Measurements from ENCODE around the gene ROR1.

The ROR1 gene

DNA sequence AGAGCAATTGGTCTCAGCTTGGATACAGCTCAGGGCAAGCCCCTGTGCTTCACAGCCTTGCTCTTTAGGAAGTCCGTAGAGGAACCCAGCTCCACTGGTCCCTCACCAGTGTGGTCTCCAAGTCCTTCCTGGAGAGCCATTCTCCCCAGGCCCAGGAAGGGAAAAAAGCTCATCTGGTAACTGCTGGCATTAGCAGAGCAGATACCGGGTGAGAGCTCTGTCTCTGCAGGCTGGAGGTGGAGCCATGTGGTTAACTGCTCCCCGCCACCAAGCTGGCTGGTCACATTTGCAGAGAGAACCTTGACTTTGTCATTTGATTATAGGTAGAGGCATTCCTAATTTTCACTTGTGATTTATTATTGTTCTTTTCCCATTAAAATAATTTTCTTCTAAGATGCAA is 169.6 kb downstream of the ROR1 start:
- no peak for DNase-seq

GRCh38 chr1:63945943-63946342 is 172.1 kb downstream of the ROR1 start:
- no peak for DNase-seq

- DNase-seq: no peak
These were observed 173.2 kb downstream of the ROR1 start for GRCh38 chr1:63946866-63947491.

- no peak for DNase-seq
These were observed 174.1 kb downstream of the ROR1 start for GRCh38 chr1:63947904-63948303.

GRCh38 chr1:63950023-63950422 is 176.2 kb downstream of the ROR1 start:
- no peak for DNase-seq

- DNase-seq: no peak
These were observed 177.5 kb downstream of the ROR1 start for GRCh38 chr1:63951059-63951946.

DNA sequence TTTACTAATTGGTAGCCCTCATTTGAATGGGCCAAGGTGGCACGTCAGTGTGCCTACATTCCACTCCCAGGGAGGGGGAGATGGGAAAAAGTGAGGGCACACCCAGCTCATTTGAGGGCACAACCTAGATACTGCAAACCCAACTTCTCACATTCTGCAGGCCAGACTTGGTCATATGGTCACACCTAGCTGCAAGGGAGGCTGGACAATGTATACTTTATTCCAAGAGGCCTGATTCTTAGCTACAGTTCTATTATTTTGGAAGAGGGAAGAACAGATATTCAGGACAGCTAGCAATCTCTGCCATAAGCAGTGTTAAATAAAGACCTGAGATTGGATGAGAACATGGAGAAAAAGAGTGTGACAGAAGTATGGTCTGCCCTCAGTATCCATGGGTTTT is 180.4 kb downstream of the ROR1 start:
- no peak for DNase-seq

- no peak for DNase-seq
These were observed 181.7 kb downstream of the ROR1 start for GRCh38 chr1:63955370-63956145.

DNA sequence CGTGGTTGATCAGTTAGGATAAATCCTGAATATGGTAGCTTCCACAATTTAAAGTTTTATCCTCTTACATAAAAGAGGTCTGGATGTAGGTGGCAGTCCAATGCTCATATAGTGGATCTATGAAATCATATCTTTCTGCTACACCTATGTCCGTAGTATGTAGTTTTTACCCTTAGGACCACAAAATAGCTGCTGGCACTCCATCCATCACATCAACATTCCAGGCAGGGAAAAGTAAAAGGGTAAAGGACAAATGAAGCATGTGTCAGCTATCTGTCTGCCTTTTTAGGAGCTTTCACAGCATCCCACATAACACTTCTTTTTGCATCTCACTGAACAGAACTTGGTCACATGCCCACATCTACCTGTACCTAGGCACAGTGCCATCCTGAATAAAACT is 184.7 kb downstream of the ROR1 start:
- DNase-seq: no peak

DNA sequence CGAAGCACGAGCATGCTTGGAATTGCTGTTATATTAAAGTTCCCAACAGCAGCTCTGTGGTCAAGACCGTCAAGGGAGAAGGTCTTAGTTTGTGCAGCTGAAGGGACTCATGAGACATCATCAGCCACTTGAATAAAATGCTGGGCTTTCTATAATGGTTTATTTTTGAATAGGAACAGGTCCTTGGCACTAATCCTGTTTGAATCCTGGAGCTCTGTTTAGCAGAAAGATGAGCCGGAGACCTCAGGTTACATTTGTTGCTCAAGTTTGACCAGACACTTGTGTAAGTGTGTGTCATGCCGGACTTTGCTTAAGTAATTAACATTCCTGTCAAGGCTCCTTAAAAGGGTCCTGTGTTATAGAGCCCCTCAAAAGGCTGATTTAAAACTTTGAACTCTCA is 186.5 kb downstream of the ROR1 start:
- no peak for DNase-seq

DNA sequence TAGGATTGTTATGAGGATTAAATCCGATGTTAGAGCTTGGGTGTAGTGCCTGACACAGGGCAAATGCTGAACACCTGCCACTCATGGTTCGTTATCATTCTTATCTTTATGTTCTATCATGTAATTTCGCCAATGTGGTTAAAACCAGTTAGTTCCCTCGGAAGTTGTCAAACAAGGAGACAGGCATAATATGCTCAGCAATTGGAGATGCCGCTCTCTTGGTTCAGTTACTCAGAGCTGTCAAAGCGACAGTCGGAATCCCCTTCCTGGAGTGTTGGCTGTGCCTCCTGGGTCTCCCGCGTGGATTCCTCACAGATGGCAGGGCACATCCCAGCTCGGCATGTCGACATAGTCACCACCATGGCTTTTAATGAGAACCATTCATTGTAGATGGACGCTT is 192.2 kb downstream of the ROR1 start:
- DNase-seq: no peak

- no peak for DNase-seq
These were observed 194.1 kb downstream of the ROR1 start for GRCh38 chr1:63967901-63968300.

GRCh38 chr1:63968663-63969440 is 195.0 kb downstream of the ROR1 start:
- no peak for DNase-seq

GRCh38 chr1:63969441-63969901 is 195.7 kb downstream of the ROR1 start:
- no peak for DNase-seq

DNA sequence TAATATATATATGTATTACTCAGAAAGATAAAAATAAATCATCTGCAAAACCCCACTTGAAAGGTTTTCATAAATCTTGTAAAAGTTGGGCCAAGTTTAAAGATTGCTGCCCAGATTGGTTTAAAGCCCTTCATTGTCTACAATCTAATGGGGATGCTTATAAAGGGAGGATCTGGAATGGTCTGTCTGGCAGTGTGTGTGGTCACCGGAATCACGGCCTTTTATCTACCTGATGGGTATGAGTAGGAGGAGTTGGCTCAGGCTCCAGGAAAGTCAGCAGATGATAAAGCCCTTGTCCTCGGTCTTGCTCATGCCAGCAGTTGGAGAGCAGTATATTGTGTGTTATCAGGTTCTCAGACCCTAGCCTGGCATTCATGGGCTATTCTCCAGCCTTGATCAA is 197.7 kb downstream of the ROR1 start:
- no peak for DNase-seq

GRCh38 chr1:63973005-63973419 is 199.2 kb downstream of the ROR1 start:
- DNase-seq: no peak

DNA sequence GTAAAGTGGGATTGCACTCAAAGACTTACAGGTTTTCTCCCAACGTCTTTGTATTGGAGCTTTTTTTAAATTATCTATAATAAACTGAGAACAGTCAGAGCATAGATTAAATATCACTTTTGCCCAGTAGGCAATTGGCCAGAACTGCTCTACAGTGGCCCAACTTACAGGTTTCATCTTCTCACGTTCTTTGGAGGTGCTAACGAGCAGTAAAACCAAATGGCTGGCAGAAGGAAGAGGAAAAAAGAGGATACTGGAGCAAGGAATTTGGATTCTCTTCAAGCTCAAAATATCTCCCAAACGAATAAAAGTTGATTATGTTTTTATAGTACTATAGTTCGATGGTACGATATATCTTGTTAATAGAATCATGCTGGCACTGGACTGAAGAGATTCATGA is 201.1 kb downstream of the ROR1 start:
- no peak for DNase-seq

- no peak for DNase-seq
These were observed 201.7 kb downstream of the ROR1 start for GRCh38 chr1:63975481-63975880.

DNA sequence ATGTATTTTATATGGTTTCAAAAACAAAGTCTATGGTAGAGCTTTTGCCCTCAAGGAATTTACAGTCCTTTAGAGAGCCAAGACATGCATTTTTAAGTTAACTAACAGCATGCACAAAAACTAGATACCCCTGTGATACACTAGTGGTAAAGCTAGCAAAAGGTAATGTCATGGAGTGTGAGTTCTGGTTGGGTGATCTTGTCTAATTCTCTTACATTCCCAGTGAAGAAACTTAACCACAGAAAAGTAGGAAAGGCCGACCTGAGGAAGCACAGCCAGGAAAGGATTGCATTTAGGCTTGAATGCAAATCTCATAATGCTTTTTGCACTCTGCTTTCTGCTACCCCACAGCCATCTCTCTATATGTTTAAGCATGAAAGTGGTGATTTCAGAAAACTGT is 202.2 kb downstream of the ROR1 start:
- DNase-seq: no peak

DNA sequence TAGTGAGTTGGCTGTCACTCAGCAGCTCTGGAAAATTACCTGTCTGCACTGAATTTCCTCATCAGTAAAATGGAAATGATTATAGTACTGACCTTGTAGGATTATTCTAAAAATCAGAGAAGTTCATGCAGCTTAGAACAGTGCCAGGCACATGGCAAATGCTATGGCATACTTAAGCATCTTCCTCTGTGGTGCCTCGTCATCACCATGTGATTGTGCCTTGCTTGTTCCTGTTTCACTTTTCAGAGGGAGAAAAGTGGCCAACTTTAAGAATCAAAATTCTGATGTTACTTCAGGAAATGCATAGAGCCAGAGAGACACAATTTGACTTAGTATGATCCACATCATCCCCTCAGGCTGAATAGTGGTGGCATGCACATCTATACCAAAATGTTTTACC is 203.6 kb downstream of the ROR1 start:
- no peak for DNase-seq

DNA sequence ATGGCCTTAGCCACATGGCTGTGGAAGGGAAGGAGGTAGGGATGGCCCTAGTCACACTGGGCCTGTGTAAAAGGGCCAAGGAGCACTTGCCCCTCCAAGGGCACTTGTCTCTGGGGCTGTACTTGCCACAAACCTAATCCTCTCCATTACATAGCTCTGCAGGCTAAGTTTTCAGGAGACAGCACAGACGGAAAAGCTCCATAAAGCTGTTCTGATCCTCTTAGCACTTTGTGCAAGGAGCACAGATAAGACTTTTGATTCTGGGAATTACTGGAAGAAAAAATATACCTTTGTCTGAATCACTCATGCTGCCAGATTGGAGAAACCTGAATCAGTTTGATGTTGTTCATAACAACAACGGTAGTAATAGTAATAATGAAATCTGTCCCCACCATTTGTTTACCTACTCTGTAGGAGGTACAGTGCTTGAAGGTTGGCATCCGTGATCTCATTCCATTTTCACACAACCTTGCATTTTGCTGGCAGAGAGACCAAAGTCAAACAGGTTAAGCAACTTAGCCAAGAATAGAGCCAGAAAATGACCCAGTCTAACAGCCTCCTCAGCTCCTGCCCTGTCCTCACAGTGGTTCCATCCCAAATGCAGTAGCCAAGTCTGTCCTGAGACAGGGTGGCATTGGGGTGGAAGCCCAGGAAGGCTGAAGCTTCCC is 207.1 kb downstream of the ROR1 start:
- no peak for DNase-seq

DNA sequence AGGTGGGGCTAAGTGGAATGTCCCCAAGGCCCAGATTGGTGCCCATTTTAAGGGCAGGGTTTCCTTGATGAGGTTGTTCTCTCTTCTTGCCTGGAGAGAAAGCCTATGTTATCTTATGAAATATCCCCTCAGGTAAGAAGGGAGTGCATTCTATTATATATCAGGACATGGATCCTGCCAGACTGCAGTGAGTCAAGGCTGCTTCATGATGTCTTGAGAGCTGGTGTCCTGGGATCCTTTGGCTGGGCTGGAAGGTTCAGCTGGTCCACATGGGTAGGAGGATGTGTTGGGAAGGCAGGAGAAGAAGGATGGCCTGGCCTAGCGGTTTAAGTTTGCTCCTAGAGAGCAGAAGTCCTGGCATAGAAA is 207.6 kb downstream of the ROR1 start:
- DNase-seq: no peak

Measured in suppressor macrophage treated with lipopolysaccharide for 4 hours (primary cell).